Measurements from ENCODE around the gene UBE2E2. TPM values are rescaled to one million over a fixed set of nuclear protein-coding genes. Genes with fewer than 3 reads are reported as not detected.
"Not testable (repeated sequence)": the region's sequence is repeated elsewhere in the genome, so short reads cannot be mapped to it uniquely, and the experiment has no call there.

Gene UBE2E2
- total and polyA plus RNA-seq, 4 donors, result 21.5 to 87.5 (median 29.0) TPM

GRCh38 chr3:23174426-23175039 lies 28.6 kb upstream of the UBE2E2 start:
- TF ChIP-seq CTCF (IDR thresholded peaks at IDR 0.05; ENCODE audit: control extremely low read depth, extremely low read depth), result no peak
- no peak overlapping the region for H3K4me3 ChIP-seq
- H3K27me3 ChIP-seq (ENCODE audit: control insufficient read depth in 3 of 3, insufficient read depth in 3 of 3, low read length in 2 of 3), result no peaks in the 10 kb centered on the region
- DNase-seq, result peak; percentile 80 to 87 (median 83)
- no peaks in the 10 kb centered on the region for H3K36me3 ChIP-seq (ENCODE audit: control insufficient read depth in 4 of 4, insufficient read depth in 4 of 4, low read length in 4 of 4)
- no peak for ATAC-seq (ENCODE audit: insufficient read depth, low FRiP score)
- H3K27ac ChIP-seq (ENCODE audit: low read depth in 1 of 2, low read length in 1 of 2), result no peak overlapping the region
- H3K4me1 ChIP-seq (ENCODE audit: control insufficient read depth in 5 of 5, insufficient read depth in 5 of 5, low read length in 5 of 5), result peaks cover 0 to 2% (median 0%) of the 10 kb centered on the region in 5 donors
- WGBS, 2 donors, result 56 to 69% methylated on average over 3 of the region's 3 CpGs
- peaks cover 0 to 2% (median 0%) of the 10 kb centered on the region in 4 donors for H3K9me3 ChIP-seq (ENCODE audit: control insufficient read depth in 4 of 4, insufficient read depth in 3 of 4, low read length in 3 of 4)
- no peak overlapping the region for H3K9ac ChIP-seq (ENCODE audit: insufficient read depth in 1 of 2, low read length in 2 of 2)

GRCh38 chr3:23175341-23176083 lies 27.6 kb upstream of the UBE2E2 start:
- no peak overlapping the region for H3K9ac ChIP-seq (ENCODE audit: insufficient read depth in 1 of 2, low read length in 2 of 2)
- no peak overlapping the region for H3K4me3 ChIP-seq
- H3K4me1 ChIP-seq (ENCODE audit: control insufficient read depth in 5 of 5, insufficient read depth in 5 of 5, low read length in 5 of 5), result peaks cover 0 to 2% (median 0%) of the 10 kb centered on the region in 5 donors
- no peak overlapping the region for H3K27ac ChIP-seq (ENCODE audit: low read depth in 1 of 2, low read length in 1 of 2)
- H3K27me3 ChIP-seq (ENCODE audit: control insufficient read depth in 3 of 3, insufficient read depth in 3 of 3, low read length in 2 of 3), result no peaks in the 10 kb centered on the region
- DNase-seq (no peak), ATAC-seq (ENCODE audit: insufficient read depth, low FRiP score) (no peak)
- H3K9me3 ChIP-seq (ENCODE audit: control insufficient read depth in 4 of 4, insufficient read depth in 3 of 4, low read length in 3 of 4), result peaks cover 0 to 2% (median 0%) of the 10 kb centered on the region in 4 donors
- no peaks in the 10 kb centered on the region for H3K36me3 ChIP-seq (ENCODE audit: control insufficient read depth in 4 of 4, insufficient read depth in 4 of 4, low read length in 4 of 4)
- TF ChIP-seq CTCF (IDR thresholded peaks at IDR 0.05; ENCODE audit: control extremely low read depth, extremely low read depth), result no peak
- 74 to 89% methylated on average over 2 of the region's 2 CpGs for WGBS, 2 donors

DNA sequence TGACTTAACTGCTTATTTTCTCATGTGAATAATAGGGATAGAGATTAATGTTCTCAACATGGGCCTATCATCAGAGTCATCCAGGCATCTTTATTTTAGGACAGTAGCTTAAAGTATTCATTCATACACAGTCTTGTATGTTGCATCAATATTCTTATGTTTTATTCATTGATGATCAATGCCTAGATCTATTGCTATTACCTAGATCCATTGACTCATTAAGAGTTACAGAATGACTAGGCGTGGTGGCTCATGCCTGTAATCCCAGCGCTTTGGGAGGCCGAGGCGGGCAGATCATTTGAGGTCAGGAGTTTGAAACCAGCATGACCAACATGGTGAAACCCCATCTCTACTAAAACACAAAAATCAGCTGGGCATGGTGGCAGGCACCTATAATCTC lies 26.3 kb upstream of the UBE2E2 start:
- not testable (repeated sequence) for H3K27ac ChIP-seq (ENCODE audit: low read depth in 1 of 2, low read length in 1 of 2); H3K4me1 ChIP-seq (ENCODE audit: control insufficient read depth in 5 of 5, insufficient read depth in 5 of 5, low read length in 5 of 5); ATAC-seq (ENCODE audit: insufficient read depth, low FRiP score); H3K4me3 ChIP-seq; H3K36me3 ChIP-seq (ENCODE audit: control insufficient read depth in 4 of 4, insufficient read depth in 4 of 4, low read length in 4 of 4); H3K27me3 ChIP-seq (ENCODE audit: control insufficient read depth in 3 of 3, insufficient read depth in 3 of 3, low read length in 2 of 3); H3K9me3 ChIP-seq (ENCODE audit: control insufficient read depth in 4 of 4, insufficient read depth in 3 of 4, low read length in 3 of 4); DNase-seq; H3K9ac ChIP-seq (ENCODE audit: insufficient read depth in 1 of 2, low read length in 2 of 2)
- 83 to 98% methylated on average over 4 of the region's 4 CpGs for WGBS, 2 donors

- Histone ChIP-seq H3K4me3 (no peak overlapping the region), H3K27me3 (ENCODE audit: control insufficient read depth in 3 of 3, insufficient read depth in 3 of 3, low read length in 2 of 3) (no peaks in the 10 kb centered on the region), H3K36me3 (ENCODE audit: control insufficient read depth in 4 of 4, insufficient read depth in 4 of 4, low read length in 4 of 4) (no peaks in the 10 kb centered on the region), H3K4me1 (ENCODE audit: control insufficient read depth in 5 of 5, insufficient read depth in 5 of 5, low read length in 5 of 5) (no peaks in the 10 kb centered on the region), H3K9ac (ENCODE audit: insufficient read depth in 1 of 2, low read length in 2 of 2) (no peak overlapping the region), H3K27ac (ENCODE audit: low read depth in 1 of 2, low read length in 1 of 2) (peak overlapping the region in 1 of 2 donors; percentile 31), H3K9me3 (ENCODE audit: control insufficient read depth in 4 of 4, insufficient read depth in 3 of 4, low read length in 3 of 4) (no peaks in the 10 kb centered on the region)
- DNase-seq, result no peak
- WGBS, 2 donors, result 78 to 90% methylated on average over 3 of the region's 3 CpGs
- ATAC-seq (ENCODE audit: insufficient read depth, low FRiP score), result no peak
- no peak for TF ChIP-seq CTCF (IDR thresholded peaks at IDR 0.05; ENCODE audit: control extremely low read depth, extremely low read depth)
These were observed 20.1 kb upstream of the UBE2E2 start for GRCh38 chr3:23182996-23183513.

Measured in lung (tissue), 12 donors.